GM12878 (cell line): ENCODE data around the gene NAB1. TPM values are rescaled to one million over a fixed set of nuclear protein-coding genes. Genes with fewer than 3 reads are reported as not detected.

Experiments used
- ATF7 ChIP-seq: fragments of 450-650 bp; IDR thresholded peaks from 2 replicates; pipeline ENCODE4 v1.6.1; 2016; ENCODE audit warnings: low read depth, mild to moderate bottlenecking
- BACH1 ChIP-seq: fragments of 450-650 bp; IDR thresholded peaks from 2 replicates; pipeline ENCODE4 v1.6.1; 2017; ENCODE audit warnings: mild to moderate bottlenecking, borderline replicate concordance
- CREB1 ChIP-seq: IDR thresholded peaks from 2 replicates; pipeline ENCODE4 v1.6.1; 2012; ENCODE audit warnings: low read depth, mild to moderate bottlenecking, inconsistent platforms
- ESRRA ChIP-seq: IDR thresholded peaks from 2 replicates; pipeline ENCODE4 v1.6.1; 2012; ENCODE audit warnings: mild to moderate bottlenecking, low read length, improper control_type of control experiment
- GABPA ChIP-seq: IDR thresholded peaks from 2 replicates; pipeline ENCODE4 v1.6.1; 2014; ENCODE audit warnings: antibody characterized with exemption, low read depth, mild to moderate bottlenecking, inconsistent platforms
- MEF2B ChIP-seq: fragments of 450-650 bp; IDR thresholded peaks from 2 replicates; pipeline ENCODE4 v1.6.1; 2018; ENCODE audit warnings: mild to moderate bottlenecking, moderate library complexity; ENCODE audit not compliant: partially characterized antibody, poor library complexity, severe bottlenecking
- NBN ChIP-seq: fragments of 450-650 bp; IDR thresholded peaks from 2 replicates; pipeline ENCODE4 v1.6.1; 2016
- NFIC ChIP-seq: IDR thresholded peaks from 2 replicates; pipeline ENCODE4 v1.6.1; 2012; ENCODE audit warnings: low read depth, mild to moderate bottlenecking, inconsistent platforms, low read length, moderate library complexity
- NFYB ChIP-seq: IDR thresholded peaks from 2 replicates; pipeline ENCODE4 v1.6.1; 2011; ENCODE audit warnings: low read depth, mild to moderate bottlenecking, low read length, improper control_type of control experiment, moderate library complexity; ENCODE audit not compliant: insufficient read depth
- PAX5 ChIP-seq: IDR thresholded peaks from 2 replicates; pipeline ENCODE4 v1.6.1; 2011; ENCODE audit warnings: low read depth, low read length, borderline replicate concordance
- RAD21 ChIP-seq: IDR thresholded peaks from 2 replicates; pipeline ENCODE4 v1.6.1; 2011; ENCODE audit warnings: mild to moderate bottlenecking, low read depth, low read length, moderate library complexity; ENCODE audit not compliant: insufficient read depth
- RBBP5 ChIP-seq: fragments of 200-600 bp; sonication (generic); conservative IDR thresholded peaks from 2 replicates; pipeline ENCODE4 v1.6.1; 2016
- SMAD1 ChIP-seq: fragments of 450-650 bp; IDR thresholded peaks from 2 replicates; pipeline ENCODE4 v1.6.1; 2018; ENCODE audit warnings: mild to moderate bottlenecking, low read depth; ENCODE audit not compliant: partially characterized antibody
- SMAD5 ChIP-seq: IDR thresholded peaks from 2 replicates; pipeline ENCODE4 v1.6.1; 2016; ENCODE audit warnings: antibody characterized with exemption, low read depth
- SREBF2 ChIP-seq: IDR thresholded peaks from 2 replicates; pipeline ENCODE4 v1.6.1; 2012; ENCODE audit warnings: mild to moderate bottlenecking, low read length
- SRF ChIP-seq, 2 experiments: IDR thresholded peaks; 2 replicates each; pipeline ENCODE4 v1.6.1; 2011; ENCODE audit warnings: low read depth in 2 of 2, low read length in 2 of 2, mild to moderate bottlenecking in 1 of 2, moderate library complexity in 1 of 2
- ZBED1 ChIP-seq: IDR thresholded peaks from 2 replicates; pipeline ENCODE4 v1.6.1; 2016; ENCODE audit warnings: borderline replicate concordance
- ZNF622 ChIP-seq: fragments of 450-650 bp; IDR thresholded peaks from 2 replicates; pipeline ENCODE4 v1.6.1; 2017; ENCODE audit warnings: mild to moderate bottlenecking, inconsistent platforms
- polyA plus RNA-seq, 11 experiments: library from polyadenylated mRNA; depleted of rRNA in 4 of 11; unstranded in 6 of 11; stranded (reverse) in 5 of 11; fragments of >200 nt; fragmentation: Nextera tagmentation in 4 of 11; fragmentation: Illumina TruSeq in 1 of 11; extraction: Ambion mirVana in 4 of 11; extraction: Trizol in 1 of 11; gene quantifications; 1 replicate in 1 of 11; 2 replicates in 10 of 11; pipeline versions ENCODE4 v1.2.1 to v1.2.3, GENCODE V29; 2011 to 2016; ENCODE audit warnings: inconsistent platforms in 2 of 11, missing spikeins in 2 of 11, low read depth in 1 of 11
- total RNA-seq, 4 experiments: library from RNA; depleted of rRNA in 3 of 4; stranded (reverse); fragments of >200 nt in 3 of 4; fragmentation: Illumina TruSeq in 1 of 4; extraction: Trizol in 1 of 4; gene quantifications; 2 replicates each; pipeline versions ENCODE4 v1.2.1 to v1.2.3, GENCODE V29; 2013 to 2021
- TF ChIP-seq, protein P1 (sequence below): IDR thresholded peaks from 2 replicates; pipeline ENCODE4 v1.6.1; 2011; ENCODE audit warnings: low read depth, low read length, improper control_type of control experiment, borderline replicate concordance
- TF ChIP-seq, protein P2 (sequence below): IDR thresholded peaks from 2 replicates; pipeline ENCODE4 v1.6.1; 2011; ENCODE audit warnings: borderline replicate concordance, low read depth, mild to moderate bottlenecking, moderate library complexity, low read length; ENCODE audit not compliant: insufficient read depth, poor library complexity, severe bottlenecking
- TF ChIP-seq, protein P3 (sequence below): fragments of 450-650 bp; IDR thresholded peaks from 2 replicates; pipeline ENCODE4 v1.6.1; 2017; ENCODE audit warnings: mild to moderate bottlenecking, low read depth, inconsistent platforms; ENCODE audit not compliant: poor library complexity, severe bottlenecking

NAB1 gene
- total and polyA plus RNA-seq, 10 of the 15 experiments (the other 5 are each of a cell fraction or from before 2014, with no cell fraction given) = 4.5 to 39.6 (median 23.0) TPM

DNA sequence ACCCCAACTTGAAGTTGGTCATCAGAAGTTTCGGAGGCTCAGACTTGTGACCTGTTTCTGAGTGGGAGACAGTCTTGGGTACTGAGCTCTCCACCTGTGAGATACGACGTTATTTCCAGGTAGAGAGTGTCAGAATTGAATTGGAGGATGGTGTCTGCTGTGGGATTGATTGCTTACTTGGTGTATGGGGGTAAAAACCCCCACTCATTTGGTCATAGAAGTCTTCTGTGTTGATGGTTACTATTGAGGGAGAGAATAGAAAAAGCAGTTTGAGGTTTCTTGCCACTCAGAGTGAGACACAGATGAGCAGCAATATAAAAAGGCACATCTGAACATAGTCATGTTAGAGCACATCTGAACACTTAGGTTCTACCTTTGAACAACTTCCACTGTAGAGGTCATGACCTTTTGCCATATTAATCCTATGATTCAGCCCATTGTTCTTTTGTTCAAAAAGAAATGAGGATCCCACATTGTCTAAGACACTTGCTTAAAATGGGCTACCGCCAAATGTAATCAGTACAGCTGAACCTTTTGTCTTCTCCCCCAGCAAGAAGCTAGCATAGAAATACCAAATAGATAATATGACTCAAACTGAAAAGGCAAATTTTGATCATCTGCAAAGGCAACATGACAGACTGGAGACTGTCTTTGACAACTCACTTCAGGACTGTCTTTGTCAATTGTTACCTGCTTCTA lies 73.3 kb downstream of the NAB1 start (continued):
- TF ChIP-seq, protein P1, sequence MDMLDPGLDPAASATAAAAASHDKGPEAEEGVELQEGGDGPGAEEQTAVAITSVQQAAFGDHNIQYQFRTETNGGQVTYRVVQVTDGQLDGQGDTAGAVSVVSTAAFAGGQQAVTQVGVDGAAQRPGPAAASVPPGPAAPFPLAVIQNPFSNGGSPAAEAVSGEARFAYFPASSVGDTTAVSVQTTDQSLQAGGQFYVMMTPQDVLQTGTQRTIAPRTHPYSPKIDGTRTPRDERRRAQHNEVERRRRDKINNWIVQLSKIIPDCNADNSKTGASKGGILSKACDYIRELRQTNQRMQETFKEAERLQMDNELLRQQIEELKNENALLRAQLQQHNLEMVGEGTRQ = no peak
- TF ChIP-seq RAD21 (peak; percentile 25; the same call in 1 of the 2 replicates), SRF (IDR thresholded peaks at IDR 0.05; ENCODE audit: low read depth in 2 of 2, low read length in 2 of 2) (peak in 1 of 2 experiments; percentile 72; a peak in 1 of 4 replicates), NFIC (peak; percentile 93), SMAD1 (peak; percentile 27), SMAD5 (no peak), NBN (peak; percentile 77), NFYB (0 out of 2 replicates have a peak, but pooled peaks have one; percentile 23), ESRRA (no peak), PAX5 (peak; percentile 25; the same call in 1 of the 2 replicates), CREB1 (peak; percentile 40; the same call in 1 of the 2 replicates), ATF7 (peak; percentile 70), MEF2B (peak; percentile 63), ZBED1 (peak; percentile 78; the same call in 1 of the 2 replicates), RBBP5 (0 out of 2 replicates have a peak, but pooled peaks have one; percentile 78), BACH1 (no peak; the same call in none of the 2 replicates), SREBF2 (no peak), GABPA (peak; percentile 59; the same call in 1 of the 2 replicates), ZNF622 (no peak)
- TF ChIP-seq, protein P2, sequence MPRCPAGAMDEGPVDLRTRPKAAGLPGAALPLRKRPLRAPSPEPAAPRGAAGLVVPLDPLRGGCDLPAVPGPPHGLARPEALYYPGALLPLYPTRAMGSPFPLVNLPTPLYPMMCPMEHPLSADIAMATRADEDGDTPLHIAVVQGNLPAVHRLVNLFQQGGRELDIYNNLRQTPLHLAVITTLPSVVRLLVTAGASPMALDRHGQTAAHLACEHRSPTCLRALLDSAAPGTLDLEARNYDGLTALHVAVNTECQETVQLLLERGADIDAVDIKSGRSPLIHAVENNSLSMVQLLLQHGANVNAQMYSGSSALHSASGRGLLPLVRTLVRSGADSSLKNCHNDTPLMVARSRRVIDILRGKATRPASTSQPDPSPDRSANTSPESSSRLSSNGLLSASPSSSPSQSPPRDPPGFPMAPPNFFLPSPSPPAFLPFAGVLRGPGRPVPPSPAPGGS = peak; percentile 1
- TF ChIP-seq, protein P3, sequence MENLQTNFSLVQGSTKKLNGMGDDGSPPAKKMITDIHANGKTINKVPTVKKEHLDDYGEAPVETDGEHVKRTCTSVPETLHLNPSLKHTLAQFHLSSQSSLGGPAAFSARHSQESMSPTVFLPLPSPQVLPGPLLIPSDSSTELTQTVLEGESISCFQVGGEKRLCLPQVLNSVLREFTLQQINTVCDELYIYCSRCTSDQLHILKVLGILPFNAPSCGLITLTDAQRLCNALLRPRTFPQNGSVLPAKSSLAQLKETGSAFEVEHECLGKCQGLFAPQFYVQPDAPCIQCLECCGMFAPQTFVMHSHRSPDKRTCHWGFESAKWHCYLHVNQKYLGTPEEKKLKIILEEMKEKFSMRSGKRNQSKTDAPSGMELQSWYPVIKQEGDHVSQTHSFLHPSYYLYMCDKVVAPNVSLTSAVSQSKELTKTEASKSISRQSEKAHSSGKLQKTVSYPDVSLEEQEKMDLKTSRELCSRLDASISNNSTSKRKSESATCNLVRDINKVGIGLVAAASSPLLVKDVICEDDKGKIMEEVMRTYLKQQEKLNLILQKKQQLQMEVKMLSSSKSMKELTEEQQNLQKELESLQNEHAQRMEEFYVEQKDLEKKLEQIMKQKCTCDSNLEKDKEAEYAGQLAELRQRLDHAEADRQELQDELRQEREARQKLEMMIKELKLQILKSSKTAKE = peak; percentile 91
